A549 (cell line): ENCODE results near the gene JAKMIP1.

Source experiments
- BHLHE40 ChIP-seq: IDR thresholded peaks from 2 replicates; pipeline ENCODE4 v1.6.1; 2012; ENCODE audit warnings: low read depth, low read length, inconsistent platforms
- POLR2A ChIP-seq: IDR thresholded peaks from 2 replicates; pipeline ENCODE4 v1.6.1; 2012; ENCODE audit warnings: mild to moderate bottlenecking, low read length
- TF ChIP-seq, protein P1 (sequence below): fragments of >200 bp; sonication (Bioruptor Twin); formaldehyde crosslinking; IDR thresholded peaks from 3 replicates; pipeline ENCODE4 v1.5.1; 2016
- TF ChIP-seq, protein P2 (sequence below): fragments of >200 bp; sonication (Bioruptor Twin); formaldehyde crosslinking; IDR thresholded peaks from 3 replicates; pipeline ENCODE4 v1.6.1; 2016

DNA sequence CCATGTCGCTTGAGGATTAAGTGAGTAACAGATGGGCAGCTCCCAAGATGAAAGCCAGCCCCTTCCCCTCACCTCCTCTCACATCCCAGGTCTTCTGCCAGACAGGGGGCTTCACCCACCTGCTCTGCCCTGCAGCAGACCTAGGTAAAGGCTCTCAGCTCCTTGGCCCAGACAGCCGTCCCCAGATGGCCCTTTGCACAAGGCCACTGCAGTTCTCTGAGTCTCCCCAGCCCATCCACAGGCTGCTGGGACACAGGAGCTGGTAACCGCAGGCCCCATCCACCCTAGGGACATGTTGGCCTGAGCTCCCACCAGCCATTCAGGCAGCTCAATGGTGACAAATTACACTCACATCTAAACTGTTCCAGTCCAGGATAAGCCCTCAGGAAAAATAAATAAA is 197.4 kb downstream of the JAKMIP1 start:
- TF ChIP-seq BHLHE40 (no peak), POLR2A (no peak)
- TF ChIP-seq, protein P1, sequence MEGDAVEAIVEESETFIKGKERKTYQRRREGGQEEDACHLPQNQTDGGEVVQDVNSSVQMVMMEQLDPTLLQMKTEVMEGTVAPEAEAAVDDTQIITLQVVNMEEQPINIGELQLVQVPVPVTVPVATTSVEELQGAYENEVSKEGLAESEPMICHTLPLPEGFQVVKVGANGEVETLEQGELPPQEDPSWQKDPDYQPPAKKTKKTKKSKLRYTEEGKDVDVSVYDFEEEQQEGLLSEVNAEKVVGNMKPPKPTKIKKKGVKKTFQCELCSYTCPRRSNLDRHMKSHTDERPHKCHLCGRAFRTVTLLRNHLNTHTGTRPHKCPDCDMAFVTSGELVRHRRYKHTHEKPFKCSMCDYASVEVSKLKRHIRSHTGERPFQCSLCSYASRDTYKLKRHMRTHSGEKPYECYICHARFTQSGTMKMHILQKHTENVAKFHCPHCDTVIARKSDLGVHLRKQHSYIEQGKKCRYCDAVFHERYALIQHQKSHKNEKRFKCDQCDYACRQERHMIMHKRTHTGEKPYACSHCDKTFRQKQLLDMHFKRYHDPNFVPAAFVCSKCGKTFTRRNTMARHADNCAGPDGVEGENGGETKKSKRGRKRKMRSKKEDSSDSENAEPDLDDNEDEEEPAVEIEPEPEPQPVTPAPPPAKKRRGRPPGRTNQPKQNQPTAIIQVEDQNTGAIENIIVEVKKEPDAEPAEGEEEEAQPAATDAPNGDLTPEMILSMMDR, result no peak
- TF ChIP-seq, protein P2, sequence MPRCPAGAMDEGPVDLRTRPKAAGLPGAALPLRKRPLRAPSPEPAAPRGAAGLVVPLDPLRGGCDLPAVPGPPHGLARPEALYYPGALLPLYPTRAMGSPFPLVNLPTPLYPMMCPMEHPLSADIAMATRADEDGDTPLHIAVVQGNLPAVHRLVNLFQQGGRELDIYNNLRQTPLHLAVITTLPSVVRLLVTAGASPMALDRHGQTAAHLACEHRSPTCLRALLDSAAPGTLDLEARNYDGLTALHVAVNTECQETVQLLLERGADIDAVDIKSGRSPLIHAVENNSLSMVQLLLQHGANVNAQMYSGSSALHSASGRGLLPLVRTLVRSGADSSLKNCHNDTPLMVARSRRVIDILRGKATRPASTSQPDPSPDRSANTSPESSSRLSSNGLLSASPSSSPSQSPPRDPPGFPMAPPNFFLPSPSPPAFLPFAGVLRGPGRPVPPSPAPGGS, result no peak
